Stomach (tissue), 4 donors: ENCODE measurements around the gene PPCS.

Experiments
- POLR2A ChIP-seq, 4 donors: fragments of 450-650 bp; IDR thresholded peaks; one replicate each; pipeline ENCODE4 v1.6.1; 2016; ENCODE audit warnings: antibody characterized with exemption in 4 of 4, control low read depth in 2 of 4, mild to moderate bottlenecking in 1 of 4, moderate library complexity in 1 of 4
- TF ChIP-seq, protein P1 (sequence below), 7 experiments: fragments of 450-650 bp in 4 of 7; fragments of 200-600 bp in 3 of 7; sonication (generic) in 3 of 7; IDR thresholded peaks; one replicate each; pipeline ENCODE4 v1.5.1; 2016 to 2019; ENCODE audit warnings: antibody characterized with exemption in 7 of 7, control low read depth in 2 of 7, mild to moderate bottlenecking in 1 of 7

- TF ChIP-seq, protein P1, sequence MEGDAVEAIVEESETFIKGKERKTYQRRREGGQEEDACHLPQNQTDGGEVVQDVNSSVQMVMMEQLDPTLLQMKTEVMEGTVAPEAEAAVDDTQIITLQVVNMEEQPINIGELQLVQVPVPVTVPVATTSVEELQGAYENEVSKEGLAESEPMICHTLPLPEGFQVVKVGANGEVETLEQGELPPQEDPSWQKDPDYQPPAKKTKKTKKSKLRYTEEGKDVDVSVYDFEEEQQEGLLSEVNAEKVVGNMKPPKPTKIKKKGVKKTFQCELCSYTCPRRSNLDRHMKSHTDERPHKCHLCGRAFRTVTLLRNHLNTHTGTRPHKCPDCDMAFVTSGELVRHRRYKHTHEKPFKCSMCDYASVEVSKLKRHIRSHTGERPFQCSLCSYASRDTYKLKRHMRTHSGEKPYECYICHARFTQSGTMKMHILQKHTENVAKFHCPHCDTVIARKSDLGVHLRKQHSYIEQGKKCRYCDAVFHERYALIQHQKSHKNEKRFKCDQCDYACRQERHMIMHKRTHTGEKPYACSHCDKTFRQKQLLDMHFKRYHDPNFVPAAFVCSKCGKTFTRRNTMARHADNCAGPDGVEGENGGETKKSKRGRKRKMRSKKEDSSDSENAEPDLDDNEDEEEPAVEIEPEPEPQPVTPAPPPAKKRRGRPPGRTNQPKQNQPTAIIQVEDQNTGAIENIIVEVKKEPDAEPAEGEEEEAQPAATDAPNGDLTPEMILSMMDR (IDR thresholded peaks at IDR 0.05) = no peak
- no peak for TF ChIP-seq POLR2A (IDR thresholded peaks at IDR 0.05)
Observed at GRCh38 chr1:42420911-42421585, 35.3 kb upstream of the PPCS start.
